GM12874 (cell line): ENCODE data around the gene GPR42.

ENCODE experiments used
- TF ChIP-seq, protein P1 (sequence below): IDR thresholded peaks from 2 replicates; pipeline ENCODE4 v1.5.1; 2011; ENCODE audit warnings: low read depth, mild to moderate bottlenecking, control low read depth, low read length, moderate library complexity; ENCODE audit not compliant: insufficient read depth

Gene GPR42

DNA sequence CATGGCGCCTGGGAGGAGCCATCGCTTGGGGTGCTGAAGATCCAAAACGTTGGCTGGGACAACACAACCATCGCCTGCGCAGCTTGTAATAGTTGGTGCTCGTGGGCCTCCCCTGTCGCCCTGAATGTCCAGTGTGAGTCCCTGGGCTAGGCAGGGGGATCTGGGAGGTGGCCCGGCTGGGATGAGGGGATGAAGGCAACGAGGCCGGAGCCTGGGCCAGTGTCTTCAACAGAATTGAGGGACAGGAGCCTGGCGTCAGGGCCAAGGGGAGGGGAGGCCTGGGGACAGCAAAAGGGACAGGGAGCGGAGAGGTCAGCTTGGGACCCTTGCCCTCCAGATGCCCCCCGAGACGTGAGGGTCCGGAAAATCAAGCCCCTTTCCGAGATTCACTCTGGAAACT is 29.9 kb upstream of the GPR42 start:
- TF ChIP-seq, protein P1, sequence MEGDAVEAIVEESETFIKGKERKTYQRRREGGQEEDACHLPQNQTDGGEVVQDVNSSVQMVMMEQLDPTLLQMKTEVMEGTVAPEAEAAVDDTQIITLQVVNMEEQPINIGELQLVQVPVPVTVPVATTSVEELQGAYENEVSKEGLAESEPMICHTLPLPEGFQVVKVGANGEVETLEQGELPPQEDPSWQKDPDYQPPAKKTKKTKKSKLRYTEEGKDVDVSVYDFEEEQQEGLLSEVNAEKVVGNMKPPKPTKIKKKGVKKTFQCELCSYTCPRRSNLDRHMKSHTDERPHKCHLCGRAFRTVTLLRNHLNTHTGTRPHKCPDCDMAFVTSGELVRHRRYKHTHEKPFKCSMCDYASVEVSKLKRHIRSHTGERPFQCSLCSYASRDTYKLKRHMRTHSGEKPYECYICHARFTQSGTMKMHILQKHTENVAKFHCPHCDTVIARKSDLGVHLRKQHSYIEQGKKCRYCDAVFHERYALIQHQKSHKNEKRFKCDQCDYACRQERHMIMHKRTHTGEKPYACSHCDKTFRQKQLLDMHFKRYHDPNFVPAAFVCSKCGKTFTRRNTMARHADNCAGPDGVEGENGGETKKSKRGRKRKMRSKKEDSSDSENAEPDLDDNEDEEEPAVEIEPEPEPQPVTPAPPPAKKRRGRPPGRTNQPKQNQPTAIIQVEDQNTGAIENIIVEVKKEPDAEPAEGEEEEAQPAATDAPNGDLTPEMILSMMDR = no peak

DNA sequence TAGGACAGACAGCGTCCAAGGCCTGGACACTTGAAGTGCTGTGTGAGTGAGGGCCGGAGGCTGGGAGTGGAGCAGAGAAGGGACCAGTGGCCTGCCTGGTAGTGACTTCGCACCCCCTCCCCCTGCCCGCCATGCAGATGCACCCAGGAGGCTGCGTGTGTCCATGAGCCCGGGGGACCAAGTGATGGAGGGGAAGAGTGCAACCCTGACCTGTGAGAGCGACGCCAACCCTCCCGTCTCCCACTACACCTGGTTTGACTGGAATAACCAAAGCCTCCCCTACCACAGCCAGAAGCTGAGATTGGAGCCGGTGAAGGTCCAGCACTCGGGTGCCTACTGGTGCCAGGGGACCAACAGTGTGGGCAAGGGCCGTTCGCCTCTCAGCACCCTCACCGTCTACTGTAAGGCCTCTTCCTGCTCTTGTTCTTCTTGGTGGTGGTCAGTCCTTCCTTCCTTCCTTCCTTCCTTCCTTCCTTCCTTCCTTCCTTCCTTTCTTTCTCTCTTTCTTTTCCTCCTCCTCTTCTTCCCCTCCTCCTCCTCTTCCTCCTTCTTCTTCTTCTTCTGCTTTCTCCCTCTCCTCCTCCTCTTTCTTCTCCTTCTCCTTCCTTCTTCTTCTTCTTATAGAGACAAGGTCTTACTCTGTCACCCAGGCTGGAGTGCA is 29.2 kb upstream of the GPR42 start:
- TF ChIP-seq, protein P1 = no peak

DNA sequence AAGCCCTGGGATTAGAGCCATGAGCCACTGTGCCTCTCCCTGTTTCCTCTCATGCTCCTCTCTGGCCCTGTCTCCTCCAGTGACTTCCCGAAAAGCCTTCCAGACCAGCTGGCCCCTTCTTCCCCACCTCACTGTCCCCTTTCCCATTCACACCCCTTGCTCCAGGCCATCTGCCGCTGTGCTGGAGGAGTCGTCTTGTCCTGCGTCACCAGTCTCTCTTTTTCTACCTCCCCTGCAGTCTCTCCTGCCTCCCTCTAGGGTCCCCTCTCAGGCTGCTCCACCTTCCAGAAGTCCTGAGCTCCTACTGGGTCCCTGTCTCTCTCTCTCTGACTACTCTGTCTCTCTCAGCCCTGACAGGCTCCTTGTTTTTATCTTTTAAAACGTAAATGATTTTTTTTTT is 28.4 kb upstream of the GPR42 start:
- TF ChIP-seq, protein P1 = no peak

DNA sequence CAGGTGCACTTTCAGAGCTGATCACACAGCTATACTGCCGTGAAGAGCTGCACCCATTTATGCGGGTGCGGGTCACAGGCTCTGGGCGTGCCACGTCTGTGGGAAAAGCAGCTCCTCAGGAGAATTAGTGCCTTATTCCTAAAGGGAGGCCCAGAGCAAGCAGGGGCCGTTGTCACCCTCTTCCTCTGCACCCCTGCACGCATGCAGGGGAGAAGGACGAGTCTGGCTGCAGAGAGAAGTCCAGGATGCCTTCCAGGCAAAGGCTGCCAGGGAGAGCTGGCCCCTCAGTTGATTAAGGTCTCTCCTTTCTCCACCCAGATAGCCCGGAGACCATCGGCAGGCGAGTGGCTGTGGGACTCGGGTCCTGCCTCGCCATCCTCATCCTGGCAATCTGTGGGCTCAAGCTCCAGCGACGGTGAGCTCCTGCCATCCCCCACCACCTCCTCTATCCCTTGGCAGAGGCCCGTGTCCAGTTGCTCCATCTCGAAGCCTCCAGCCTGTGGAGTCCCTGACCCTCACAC is 26.3 kb upstream of the GPR42 start:
- TF ChIP-seq, protein P1 = no peak

DNA sequence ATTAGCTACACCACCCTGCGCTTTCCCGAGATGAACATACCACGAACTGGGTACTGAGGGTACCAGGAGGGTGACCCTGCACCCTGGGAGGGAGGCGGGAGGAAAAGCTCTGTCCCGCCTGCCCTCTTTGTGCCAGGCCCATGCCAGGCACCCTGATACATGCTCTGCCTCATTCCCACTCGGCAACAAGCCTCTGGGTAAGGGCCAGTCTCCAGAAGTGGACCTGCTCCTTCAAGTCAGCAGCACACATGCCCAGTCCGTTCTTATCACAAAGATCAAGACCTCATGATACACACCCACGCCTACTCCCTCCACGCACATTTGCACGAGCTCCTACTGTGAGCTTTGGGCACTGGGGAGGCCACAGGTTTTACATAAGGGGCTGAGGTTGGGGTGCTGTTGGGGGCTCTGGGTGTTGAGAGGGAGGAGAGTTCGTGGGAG is 25.2 kb upstream of the GPR42 start:
- TF ChIP-seq, protein P1 = no peak

DNA sequence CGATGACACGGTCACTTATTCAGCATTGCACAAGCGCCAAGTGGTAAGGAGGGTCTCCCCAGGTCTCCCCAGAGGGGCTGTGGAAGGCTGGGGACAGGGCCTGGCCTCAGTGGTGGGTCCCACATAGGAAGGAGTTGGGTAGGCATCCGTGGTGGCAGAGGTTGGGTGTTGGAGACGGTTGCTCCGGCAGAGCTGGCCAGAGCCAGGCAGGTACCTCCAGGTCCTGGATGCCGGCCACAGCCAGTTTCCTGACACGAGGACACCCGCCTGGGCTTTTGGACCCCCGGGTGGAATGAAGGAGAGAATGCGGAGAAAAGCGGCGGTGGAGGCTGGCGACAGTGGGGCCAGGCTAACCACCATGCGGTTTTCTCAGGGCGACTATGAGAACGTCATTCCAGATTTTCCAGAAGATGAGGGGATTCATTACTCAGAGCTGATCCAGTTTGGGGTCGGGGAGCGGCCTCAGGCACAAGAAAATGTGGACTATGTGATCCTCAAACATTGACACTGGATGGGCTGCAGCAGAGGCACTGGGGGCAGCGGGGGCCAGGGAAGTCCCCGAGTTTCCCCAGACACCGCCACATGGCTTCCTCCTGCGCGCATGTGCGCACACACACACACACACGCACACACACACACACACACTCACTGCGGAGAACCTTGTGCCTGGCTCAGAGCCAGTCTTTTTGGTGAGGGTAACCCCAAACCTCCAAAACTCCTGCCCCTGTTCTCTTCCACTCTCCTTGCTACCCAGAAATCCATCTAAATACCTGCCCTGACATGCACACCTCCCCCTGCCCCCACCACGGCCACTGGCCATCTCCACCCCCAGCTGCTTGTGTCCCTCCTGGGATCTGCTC is 24.4 kb upstream of the GPR42 start:
- TF ChIP-seq, protein P1 = no peak

DNA sequence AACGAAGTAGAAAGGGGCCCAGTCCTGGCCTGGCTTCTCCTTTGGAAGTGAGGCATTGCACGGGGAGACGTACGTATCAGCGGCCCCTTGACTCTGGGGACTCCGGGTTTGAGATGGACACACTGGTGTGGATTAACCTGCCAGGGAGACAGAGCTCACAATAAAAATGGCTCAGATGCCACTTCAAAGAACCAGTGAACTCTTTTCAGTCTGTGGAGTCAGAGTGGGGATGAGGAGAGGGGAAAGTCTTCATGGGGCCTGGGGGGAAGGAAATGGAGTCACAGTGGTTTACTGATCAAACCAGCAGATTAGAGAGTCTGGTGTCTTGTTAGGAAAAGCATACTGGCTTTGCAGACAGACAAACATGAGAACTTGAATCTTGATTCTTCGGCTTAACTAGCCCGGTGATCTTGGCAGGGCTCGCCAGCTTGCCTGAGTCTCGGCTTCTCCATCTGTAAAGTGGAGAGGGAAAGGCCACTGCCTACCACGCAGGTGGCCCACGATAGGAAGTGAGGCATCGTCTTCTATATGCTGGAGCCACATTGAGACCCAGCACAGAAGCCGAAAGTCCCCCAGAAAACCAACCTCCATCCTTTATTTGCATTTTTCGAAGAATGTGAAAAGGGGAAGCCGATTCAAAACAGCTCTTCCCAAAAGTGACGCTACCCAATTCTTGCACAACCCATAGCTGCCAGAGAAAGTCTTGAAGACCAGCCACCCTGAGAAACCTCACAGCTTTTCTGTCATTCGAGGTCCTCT is 23.5 kb upstream of the GPR42 start, which contains the start of gene FFAR1:
FFAR1 (plus strand) TSS at position 732 of the 759 bp plus-strand sequence. CDS start 3,650 bp downstream, outside the sequence.
- TF ChIP-seq, protein P1 = no peak
